K562 (cell line): ENCODE results near the gene GPRIN1. TPM values are rescaled to one million over a fixed set of nuclear protein-coding genes. Genes with fewer than 3 reads are reported as not detected.
A peak's percentile ranks its signal among the peaks of the same experiment; 100 is the strongest.

Experiments
- ATAC-seq: fragments of 200-7000 bp; cut with Tn5 transposase; 3 replicates; pipeline ENCODE4 v1.9.1; 2020; ENCODE audit warnings: moderate library complexity
- BruUV-seq: library from RNA; stranded (reverse); fragments of 400-500 nt; replicated peaks from 2 replicates; lab custom pipeline; 2021; lab: Mats Ljungman, UMichigan
- CTCF ChIA-PET: fragments of 300-600 bp; formaldehyde crosslinking; extraction: SDS; loops from one replicate; lab custom pipeline; 2021; ENCODE audit warnings: low intra/inter-chr PET ratio; lab: Yijun Ruan, JAX
- POLR2A ChIA-PET: fragments of 300-600, 350-650 bp; sonication (Branson Sonifier 250); formaldehyde crosslinking; extraction: SDS; loops from one replicate; lab custom pipeline; 2021; ENCODE audit warnings: antibody characterized with exemption, inconsistent platforms; lab: Yijun Ruan, JAX
- DNase-seq, 4 experiments: peaks; one replicate each; pipeline versions ENCODE4 v3.0.0 to v3.0.0-alpha.2; 2011 to 2018; ENCODE audit warnings: low spot score in 3 of 4, mixed read lengths in 3 of 4; ENCODE audit errors: extremely low read depth in 1 of 4
- FAIRE-seq: peaks from 2 replicates; lab custom pipeline; 2011; peaks lifted over from hg19 to GRCh38; lab: Jason Lieb, UNC
- H2AFZ ChIP-seq: 2 replicates; pipeline ENCODE4 v1.6.0; 2011; ENCODE audit warnings: low read depth, low read length, control low read depth, inconsistent platforms
- H3K27ac ChIP-seq: fragments of 200-600 bp; 3 replicates; pipeline ENCODE4 v1.8.0; 2011; ENCODE audit warnings: low read depth, mild to moderate bottlenecking, control low read depth, inconsistent platforms, low read length, moderate library complexity, mixed read lengths; ENCODE audit errors: extremely low read depth
- H3K27me3 ChIP-seq, 2 experiments: fragments of 300-600 bp in 1 of 2; 2 replicates in 1 of 2; 3 replicates in 1 of 2; pipeline versions ENCODE4 v1.6.0 to v1.8.0; 2011; ENCODE audit warnings: inconsistent platforms in 2 of 2, low read length in 2 of 2, mild to moderate bottlenecking in 1 of 2, mixed read lengths in 1 of 2, moderate library complexity in 1 of 2; ENCODE audit not compliant: control insufficient read depth in 2 of 2, insufficient read depth in 2 of 2
- H3K36me3 ChIP-seq: fragments of 300-600 bp; 3 replicates; pipeline ENCODE4 v1.8.0; 2011; ENCODE audit warnings: mild to moderate bottlenecking, low read length, inconsistent platforms; ENCODE audit not compliant: control insufficient read depth, insufficient read depth
- H3K4me1 ChIP-seq, 2 experiments: fragments of 200-600 bp in 1 of 2; replicated peaks in 1 of 2; 2 replicates in 1 of 2; 3 replicates in 1 of 2; pipeline versions ENCODE4 v1.5.1 to v1.8.0; 2011; ENCODE audit warnings: inconsistent platforms in 2 of 2, low read length in 2 of 2, mild to moderate bottlenecking in 1 of 2, mixed read lengths in 1 of 2, moderate library complexity in 1 of 2; ENCODE audit not compliant: control insufficient read depth in 2 of 2, insufficient read depth in 2 of 2
- H3K4me2 ChIP-seq: 2 replicates; pipeline ENCODE4 v1.6.1; 2011; ENCODE audit warnings: low read length, control low read depth, inconsistent platforms, mixed read lengths; ENCODE audit not compliant: insufficient read depth
- H3K4me3 ChIP-seq: fragments of 200-600 bp; sonication (generic), shearing (Covaris generic); 2 replicates; pipeline ENCODE4 v1.5.1; 2016; ENCODE audit warnings: control low read depth, inconsistent platforms
- H3K79me2 ChIP-seq: fragments of 200-600 bp; 3 replicates; pipeline ENCODE4 v1.8.0; 2011; ENCODE audit warnings: low read length, inconsistent platforms; ENCODE audit not compliant: control insufficient read depth, insufficient read depth
- H3K9ac ChIP-seq, 2 experiments: 2 replicates each; pipeline versions ENCODE4 v1.6.0 to v1.6.1; 2011; ENCODE audit warnings: low read depth in 2 of 2, low read length in 2 of 2, control low read depth in 1 of 2, inconsistent platforms in 1 of 2, mild to moderate bottlenecking in 1 of 2, mixed read lengths in 1 of 2; ENCODE audit not compliant: insufficient read depth in 1 of 2
- H3K9me1 ChIP-seq: one replicate; pipeline ENCODE4 v1.6.0; 2011; ENCODE audit warnings: inconsistent platforms, mild to moderate bottlenecking, low read length, moderate library complexity; ENCODE audit not compliant: control insufficient read depth, insufficient read depth
- H3K9me3 ChIP-seq: replicated peaks from 2 replicates; pipeline ENCODE4 v1.5.1; 2011; ENCODE audit warnings: low read depth, low read length, inconsistent platforms; ENCODE audit not compliant: control insufficient read depth, insufficient read depth
- H4K20me1 ChIP-seq: replicated peaks from 2 replicates; pipeline ENCODE4 v1.6.1; 2011; ENCODE audit warnings: low read length, inconsistent platforms, mixed read lengths; ENCODE audit not compliant: control insufficient read depth, insufficient read depth
- MYNN ChIP-seq, 2 experiments: sonication (generic); formaldehyde crosslinking in 1 of 2; IDR thresholded peaks; 2 replicates each; pipeline versions ENCODE4 v1.5.0 to v1.6.1; 2016 to 2020; ENCODE audit warnings: antibody characterized with exemption in 1 of 2, missing genetic modification reagents in 1 of 2
- POLR2G ChIP-seq: fragments of 200-400 bp; formaldehyde crosslinking; IDR thresholded peaks from 2 replicates; pipeline ENCODE4 v1.6.1; 2017; ENCODE audit warnings: low read depth, mild to moderate bottlenecking, antibody characterized with exemption, low read length, moderate library complexity
- SPI1 ChIP-seq: IDR thresholded peaks from 2 replicates; pipeline ENCODE4 v1.6.1; 2011; ENCODE audit warnings: low read depth, low read length, control low read depth, borderline replicate concordance
- ZFP36 ChIP-seq: fragments of 150-350 bp; IDR thresholded peaks from 2 replicates; pipeline ENCODE4 v1.6.1; 2018; ENCODE audit warnings: low read length, low read depth; ENCODE audit not compliant: partially characterized antibody
- WGBS: fragments of 100-300 bp; shearing (Covaris generic); methylation state at CpG from one replicate; pipeline ENCODE4 v1.1.6; 2016; ENCODE audit warnings: low coverage, mixed read lengths; ENCODE audit not compliant: insufficient coverage; ENCODE audit errors: missing lambda C conversion rate; 5-methylcytosine and 5-hydroxymethylcytosine counted together
- in situ Hi-C: fragments of 300-500 bp; cut with MboI; formaldehyde crosslinking; loops from 4 replicates; pipeline ENCODE4 v1.15.0; 2018; ENCODE audit warnings: inconsistent platforms, mixed read lengths
- intact Hi-C: fragments of 100-400 bp; cut with micrococcal nuclease; formaldehyde crosslinking; loops from 2 replicates; pipeline ENCODE4 v1.14.2; 2022
- polyA plus RNA-seq, 8 experiments: library from polyadenylated mRNA; depleted of rRNA in 4 of 8; stranded (reverse) in 5 of 8; unstranded in 3 of 8; fragments of >200 nt; fragmentation: Nextera tagmentation in 2 of 8; fragmentation: Illumina TruSeq in 1 of 8; extraction: Ambion mirVana in 2 of 8; extraction: Trizol in 1 of 8; gene quantifications; 2 replicates each; pipeline versions ENCODE4 v1.2.1 to v1.2.3, GENCODE V29; 2011 to 2014; ENCODE audit warnings: inconsistent platforms in 1 of 8, missing spikeins in 1 of 8
- total RNA-seq, 7 experiments: library from RNA; depleted of rRNA in 6 of 7; stranded (reverse); fragments of >200 nt in 6 of 7; fragmentation: Illumina TruSeq in 2 of 7; extraction: Trizol in 2 of 7; gene quantifications; 2 replicates each; pipeline versions ENCODE4 v1.2.1 to v1.2.3, GENCODE V29; 2011 to 2021; ENCODE audit warnings: low replicate concordance in 1 of 7
- TF ChIP-seq, protein P1 (sequence below): sonication (generic); formaldehyde crosslinking; IDR thresholded peaks from 2 replicates; pipeline ENCODE4 v1.8.0; 2022; ENCODE audit warnings: missing genetic modification reagents, mild to moderate bottlenecking, moderate library complexity, borderline replicate concordance

GPRIN1 gene
- total and polyA plus RNA-seq, 9 of the 15 experiments (the other 6 are each of a cell fraction or from before 2014, with no cell fraction given), result 0.15 to 11.6 (median 4.4) TPM

DNA sequence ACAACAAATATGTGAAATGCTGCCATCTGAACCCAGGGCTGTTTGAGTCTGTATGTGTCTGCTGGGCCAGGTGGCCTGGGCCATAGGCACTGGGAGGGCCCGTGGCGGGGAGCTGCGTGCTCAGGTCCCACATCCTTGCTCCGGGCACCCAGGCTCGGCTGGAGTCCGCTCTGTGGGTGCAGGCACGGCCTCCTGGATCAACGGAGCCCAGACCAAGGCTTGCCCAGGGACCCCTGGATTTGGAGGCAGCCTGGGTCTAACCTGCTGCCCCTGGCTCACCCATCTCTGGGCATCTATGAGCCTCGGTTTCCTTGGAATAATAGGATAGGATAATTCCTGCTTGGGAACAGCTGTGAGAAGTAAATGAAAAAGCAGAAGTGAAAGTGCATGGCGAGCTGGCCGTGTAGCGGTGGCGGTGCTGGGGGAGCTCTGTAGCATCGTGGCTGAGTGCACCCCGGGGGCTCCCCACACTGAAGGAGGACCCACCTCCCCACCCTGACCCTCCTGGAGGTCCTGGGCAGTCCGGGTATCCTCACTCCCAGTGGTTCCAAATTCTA, 59.6 kb downstream of the GPRIN1 start:
- Histone ChIP-seq H3K36me3 (no peaks in the 10 kb centered on the region; the same call in 2 of the 3 replicates), H3K4me2 (no peak overlapping the region), H3K9me3 (no peaks in the 10 kb centered on the region), H3K27me3 (peaks cover 26 to 49% of the 10 kb centered on the region in 2 experiments), H3K4me1 (peaks cover 0 to 26% of the 10 kb centered on the region in 2 experiments; a peak in 3 of 5 replicates), H3K27ac (no peak overlapping the region), H3K4me3 (no peak overlapping the region), H3K79me2 (no peaks in the 10 kb centered on the region), H2AFZ (no peak overlapping the region), H3K9me1 (no peaks in the 10 kb centered on the region), H4K20me1 (no peaks in the 10 kb centered on the region; the same call in 1 of the 2 replicates), H3K9ac (peak overlapping the region in 1 of 2 experiments; percentile 74; a peak in 2 of 4 replicates)
- WGBS, result 9% methylated on average over 16 of the region's 16 CpGs
- FAIRE-seq, result no peak
- ChIA-PET CTCF (no interaction called here), POLR2A (interaction anchor here (0.7 kb wide), 1 partner anchor 11 kb away, joined by 3 read pairs; no protein-coding TSS in a partner anchor)
- intact Hi-C loops (no loop called here), in situ Hi-C loops (no loop called here)
- no peak for ATAC-seq
- DNase-seq, result no peak
- TF ChIP-seq ZFP36 (no peak), POLR2G (peak; percentile 71), SPI1 (peak; percentile 88), MYNN (IDR thresholded peaks at IDR 0.05) (no peak), MYNN (CRISPR knock-in tag; IDR thresholded peaks at IDR 0.05) (no peak)
- TF ChIP-seq, protein P1, sequence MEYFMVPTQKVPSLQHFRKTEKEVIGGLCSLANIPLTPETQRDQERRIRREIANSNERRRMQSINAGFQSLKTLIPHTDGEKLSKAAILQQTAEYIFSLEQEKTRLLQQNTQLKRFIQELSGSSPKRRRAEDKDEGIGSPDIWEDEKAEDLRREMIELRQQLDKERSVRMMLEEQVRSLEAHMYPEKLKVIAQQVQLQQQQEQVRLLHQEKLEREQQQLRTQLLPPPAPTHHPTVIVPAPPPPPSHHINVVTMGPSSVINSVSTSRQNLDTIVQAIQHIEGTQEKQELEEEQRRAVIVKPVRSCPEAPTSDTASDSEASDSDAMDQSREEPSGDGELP (CRISPR knock-in tag), result 0 out of 2 replicates have a peak, but pooled peaks have one; percentile 14
- no TSS peak for BruUV-seq
